H54 (cell line): Measurements from ENCODE around the gene FCN1.

Experiments used
- DNase-seq: peaks from one replicate; pipeline ENCODE4 v3.0.0; 2011; ENCODE audit warnings: low spot score, mixed read lengths; ENCODE audit not compliant: insufficient read length
- FAIRE-seq: peaks from 3 replicates; lab custom pipeline; 2011; peaks lifted over from hg19 to GRCh38; lab: Jason Lieb, UNC
- POLR2A ChIP-seq: IDR thresholded peaks from 2 replicates; pipeline ENCODE4 v1.6.1; 2011; ENCODE audit warnings: low read depth, mild to moderate bottlenecking, low read length

The FCN1 gene

DNA sequence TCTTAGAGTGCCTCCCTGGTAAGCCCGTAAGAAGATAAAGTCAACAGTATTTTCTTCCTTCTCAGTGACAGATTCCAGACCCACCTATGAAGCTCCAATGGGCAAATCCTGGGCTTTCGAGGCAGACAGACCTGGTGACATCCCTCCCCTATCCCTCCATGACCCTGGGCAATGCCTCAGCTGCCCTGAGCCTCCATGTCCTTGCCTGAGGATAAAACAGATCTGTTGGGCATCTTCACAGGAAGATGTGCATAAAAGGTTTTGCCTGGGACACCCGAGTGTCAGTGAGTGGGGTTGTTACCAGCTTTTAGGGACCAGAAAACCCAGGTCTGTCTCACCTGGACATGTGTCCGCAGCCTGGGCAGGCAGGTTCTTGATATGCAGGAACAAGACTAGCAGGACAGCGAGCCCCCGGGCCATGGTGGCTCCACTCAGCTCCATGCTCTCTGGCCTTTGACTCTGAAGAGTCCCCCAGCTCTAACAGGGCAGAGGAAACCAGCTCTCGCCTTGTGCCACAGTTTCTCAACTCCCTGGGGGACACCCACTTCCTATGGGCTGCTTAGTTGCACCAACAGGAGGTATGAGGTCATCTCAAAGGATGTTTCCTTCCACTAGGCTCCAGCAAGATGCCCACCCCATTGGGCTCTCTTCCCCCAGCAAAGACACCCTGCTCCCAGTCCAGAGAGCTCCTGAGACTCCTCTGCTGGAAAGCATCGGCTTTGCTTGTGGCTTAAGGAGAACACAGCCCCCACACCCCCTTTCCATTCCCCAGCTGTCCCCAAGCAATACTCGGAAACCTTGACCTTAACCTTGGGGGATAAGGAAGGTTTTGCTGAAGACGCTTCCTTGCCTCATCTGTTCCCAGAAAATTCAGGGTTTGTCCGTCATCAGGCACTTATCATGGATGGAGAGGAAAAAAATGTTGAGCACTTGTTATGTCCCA is at the start of gene FCN1:
FCN1 (minus strand) TSS at position 482 of the 943 bp plus-strand sequence; CDS start at position 441, 41 bp downstream.
- DNase-seq (no peak), FAIRE-seq (no peak)
- no peak for TF ChIP-seq POLR2A

DNA sequence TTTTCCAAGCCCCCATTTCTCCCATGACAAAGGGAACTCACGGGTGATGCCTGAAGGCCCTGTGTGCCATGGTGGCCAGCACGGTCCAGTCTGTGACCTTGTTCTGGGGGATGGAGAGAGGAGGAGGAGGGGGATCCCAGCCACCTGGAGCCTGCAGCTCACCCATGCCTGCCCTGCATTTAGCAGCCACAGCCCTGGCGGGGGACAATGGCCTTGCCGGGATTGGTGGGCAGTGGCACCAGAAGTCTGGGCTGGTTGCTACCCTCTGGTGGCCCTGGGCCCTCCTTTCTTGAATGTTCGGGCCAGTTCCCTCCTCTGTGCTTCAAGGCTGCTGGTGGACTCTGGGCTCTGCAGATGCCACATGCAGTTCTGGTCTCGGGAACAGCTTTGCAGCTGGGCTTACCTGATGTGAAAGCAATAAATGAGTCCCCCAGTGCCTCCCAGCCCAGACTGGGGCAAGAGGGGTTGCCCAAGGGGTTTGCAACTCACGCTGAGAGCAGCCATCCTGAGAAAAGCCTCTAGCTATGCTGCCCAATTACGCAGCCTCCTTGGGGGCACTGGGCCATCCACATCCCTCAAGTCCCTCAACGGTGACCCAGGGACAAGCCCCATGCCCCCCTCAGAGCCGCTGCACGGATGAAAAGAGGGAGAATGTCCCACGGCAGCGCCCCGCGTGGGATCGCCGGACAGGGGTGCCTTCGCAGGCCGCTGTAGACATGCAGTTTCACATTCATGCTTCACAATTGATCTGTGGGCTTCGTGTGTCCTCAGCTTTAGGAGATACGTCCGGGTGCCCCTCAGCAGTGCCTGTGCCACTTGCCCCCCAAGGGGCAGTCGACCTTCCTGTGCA is 49.2 kb upstream of the FCN1 start:
- DNase-seq: no peak
- FAIRE-seq: no peak
- no peak for TF ChIP-seq POLR2A

DNA sequence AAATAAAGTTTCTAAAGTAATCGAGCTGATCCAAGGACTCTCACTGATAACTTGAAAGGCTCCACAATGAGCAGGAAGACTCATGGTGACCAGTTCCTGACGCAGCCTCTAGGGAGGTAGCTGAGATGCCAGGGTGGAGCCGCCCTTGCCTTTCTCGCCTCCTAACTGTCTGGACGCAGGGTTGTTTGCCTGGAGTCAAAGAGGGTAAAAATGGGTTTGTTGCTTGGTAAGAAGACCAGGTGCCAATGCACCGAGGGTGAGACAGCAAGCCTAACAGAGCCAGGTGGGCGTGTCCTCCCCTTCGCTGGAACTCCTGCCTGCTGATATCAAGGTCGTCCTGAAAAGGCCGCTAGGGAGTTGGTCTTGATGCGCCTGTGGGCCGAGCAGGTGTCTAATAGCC is 48.6 kb upstream of the FCN1 start:
- no peak for TF ChIP-seq POLR2A
- FAIRE-seq (no peak), DNase-seq (no peak)

DNA sequence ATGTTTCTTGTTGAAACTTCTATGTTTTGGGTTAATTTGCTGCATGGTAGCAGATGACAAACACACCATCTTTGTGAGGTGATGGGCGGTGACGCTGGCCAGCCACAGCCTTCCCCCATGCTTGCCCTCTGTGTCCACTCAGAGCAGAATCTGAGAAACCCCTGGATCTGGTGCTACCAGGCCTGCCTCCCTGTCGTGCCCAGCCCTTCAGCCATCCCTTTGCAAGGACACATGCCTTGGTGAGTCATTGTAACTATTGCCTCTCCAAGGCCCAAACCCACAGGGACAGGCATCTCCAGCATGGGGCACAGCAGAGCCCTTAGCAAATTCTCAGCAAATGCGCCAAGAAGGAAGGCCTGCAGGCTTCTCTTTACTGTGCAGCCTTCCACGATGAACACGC is 48.1 kb upstream of the FCN1 start:
- no peak for DNase-seq
- no peak for TF ChIP-seq POLR2A
- FAIRE-seq: no peak

DNA sequence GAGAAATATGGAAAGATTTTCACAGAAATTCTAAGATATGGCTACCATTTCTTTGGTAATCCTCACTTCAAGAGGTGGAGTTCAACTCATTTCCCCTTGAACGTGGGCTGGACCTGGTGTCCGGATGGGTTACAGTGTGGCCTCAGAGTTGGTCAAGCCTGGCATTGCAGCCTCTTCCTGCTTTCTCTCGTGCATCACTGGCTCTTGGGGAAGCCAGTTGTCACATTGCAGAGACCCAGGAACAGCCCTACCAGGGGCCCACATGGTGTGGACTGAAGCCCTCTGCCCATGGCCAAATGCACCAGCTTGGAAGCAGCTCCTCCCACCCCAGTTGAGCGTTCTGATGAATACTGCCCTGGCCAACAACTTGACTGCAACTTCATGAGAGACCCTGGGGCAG is 47.7 kb upstream of the FCN1 start:
- FAIRE-seq (no peak), DNase-seq (no peak)
- TF ChIP-seq POLR2A: no peak

DNA sequence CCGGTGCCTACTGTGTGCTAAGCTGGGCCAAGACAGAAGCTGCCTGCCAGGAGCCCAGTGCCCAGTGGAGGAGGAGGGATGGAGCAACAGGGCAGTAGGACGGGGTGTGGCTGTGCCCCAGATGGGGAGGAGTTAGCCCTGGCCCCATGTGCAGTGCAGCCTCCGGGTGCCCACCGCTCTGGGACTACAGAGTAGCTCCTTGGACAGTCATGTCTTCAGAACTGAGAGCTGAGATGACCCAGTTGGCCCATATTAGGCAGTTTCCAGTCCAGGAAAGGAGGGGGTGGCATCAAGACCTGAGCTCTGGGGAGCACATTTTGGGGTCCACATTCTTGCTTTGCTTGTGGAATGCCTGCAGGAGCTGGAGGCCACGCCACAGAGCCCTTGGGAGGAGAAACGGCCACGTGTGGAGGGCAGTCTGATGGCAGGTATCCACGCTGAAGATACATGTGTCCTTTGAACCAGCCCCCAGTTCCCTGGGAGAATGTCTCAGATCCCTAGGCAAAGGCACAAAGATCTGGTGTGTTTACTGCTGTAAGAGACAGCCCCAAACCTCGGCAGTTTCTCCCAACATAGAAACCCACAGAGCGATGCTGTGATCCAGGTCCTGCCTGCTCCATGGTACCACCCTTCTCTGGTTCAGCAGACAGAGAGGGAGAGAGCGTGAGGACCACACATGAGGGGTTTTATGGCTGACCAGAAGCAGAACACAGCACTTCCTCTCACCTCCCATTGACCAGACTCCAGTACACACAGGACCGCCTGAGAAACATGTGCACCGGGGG is 46.8 kb upstream of the FCN1 start:
- FAIRE-seq (no peak), DNase-seq (no peak)
- TF ChIP-seq POLR2A: no peak

DNA sequence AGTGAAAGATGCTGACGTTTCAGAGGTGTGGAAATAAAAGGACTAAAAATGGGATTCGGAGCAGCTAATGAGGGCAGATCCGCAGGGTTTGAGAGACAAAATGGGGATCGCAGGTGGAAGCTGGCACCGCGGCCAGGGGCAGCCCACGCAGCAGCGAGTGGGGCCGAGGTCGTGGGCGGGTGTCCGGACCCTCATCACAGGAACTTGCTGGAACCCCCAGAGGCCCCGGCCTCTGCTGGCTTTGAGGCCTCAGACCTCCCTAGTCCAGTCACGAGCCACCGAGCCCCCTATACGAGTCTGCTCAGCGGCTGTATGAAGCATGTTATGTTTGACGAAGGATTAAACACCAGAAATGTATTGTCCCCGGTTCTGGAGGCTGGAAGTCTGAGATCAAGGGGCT is 45.8 kb upstream of the FCN1 start:
- DNase-seq (no peak), FAIRE-seq (no peak)
- no peak for TF ChIP-seq POLR2A

DNA sequence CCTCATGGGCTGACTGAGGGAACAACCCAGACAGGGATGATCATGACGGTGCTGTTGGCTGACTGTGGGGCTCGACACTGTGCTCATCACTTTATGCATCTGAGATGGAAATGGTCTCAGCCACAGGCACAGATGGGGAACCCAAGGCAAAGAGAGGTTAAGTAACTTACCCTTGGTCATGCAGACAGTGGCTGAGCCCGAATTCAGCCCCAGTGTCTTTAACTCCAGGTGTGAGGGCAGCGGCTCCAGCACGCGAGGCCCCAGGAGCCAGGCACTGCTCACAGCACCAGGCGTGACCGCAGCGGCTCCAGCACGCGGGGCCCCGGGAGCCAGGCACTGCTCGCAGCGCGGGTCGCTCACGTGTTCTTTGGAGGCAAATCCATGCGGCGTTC is 45.3 kb upstream of the FCN1 start:
- DNase-seq (no peak), FAIRE-seq (no peak)
- TF ChIP-seq POLR2A: no peak

DNA sequence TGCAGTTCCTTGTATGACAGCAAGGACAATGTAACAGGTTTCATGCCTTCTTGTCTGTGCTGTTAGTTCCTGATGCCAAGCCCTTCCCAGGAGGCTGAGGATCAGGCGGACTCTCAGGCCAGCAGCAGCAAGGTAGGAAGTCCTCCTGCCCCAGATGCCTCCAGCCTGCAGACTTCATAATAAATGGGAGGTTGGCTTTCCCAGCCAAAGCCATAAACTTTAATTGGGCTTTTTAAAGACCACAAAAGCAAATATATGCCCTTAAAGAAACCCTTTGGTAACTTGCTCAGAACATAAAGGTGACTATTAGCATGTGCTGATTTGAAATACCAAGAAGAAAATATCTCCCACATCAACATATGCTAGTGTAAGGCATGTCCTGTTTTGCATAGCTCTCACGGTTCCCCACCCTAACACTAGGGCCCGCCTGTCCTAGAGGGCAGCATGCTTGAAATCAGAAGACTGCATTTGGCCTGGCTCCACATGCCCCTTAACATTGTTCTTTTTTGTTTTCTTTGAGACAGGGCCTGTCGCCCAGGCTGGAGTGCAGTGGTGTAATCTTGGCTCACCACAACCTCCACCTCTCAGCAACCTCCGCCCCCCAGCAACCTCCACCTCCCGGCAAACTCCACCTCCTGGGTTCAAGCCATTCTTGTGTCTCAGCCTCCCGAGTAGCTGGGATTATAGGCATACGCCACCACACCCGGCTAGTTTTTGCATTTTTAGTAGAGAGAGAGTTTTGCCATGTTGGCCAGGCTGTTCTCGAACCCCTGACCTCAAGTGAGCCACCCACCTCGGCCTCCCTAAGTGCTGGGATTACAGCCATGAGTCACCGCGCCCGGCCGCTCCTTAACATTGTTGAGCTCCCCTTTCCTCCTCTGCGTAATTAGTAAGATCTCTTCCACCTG is 44.6 kb upstream of the FCN1 start:
- no peak for DNase-seq
- FAIRE-seq: no peak
- no peak for TF ChIP-seq POLR2A

DNA sequence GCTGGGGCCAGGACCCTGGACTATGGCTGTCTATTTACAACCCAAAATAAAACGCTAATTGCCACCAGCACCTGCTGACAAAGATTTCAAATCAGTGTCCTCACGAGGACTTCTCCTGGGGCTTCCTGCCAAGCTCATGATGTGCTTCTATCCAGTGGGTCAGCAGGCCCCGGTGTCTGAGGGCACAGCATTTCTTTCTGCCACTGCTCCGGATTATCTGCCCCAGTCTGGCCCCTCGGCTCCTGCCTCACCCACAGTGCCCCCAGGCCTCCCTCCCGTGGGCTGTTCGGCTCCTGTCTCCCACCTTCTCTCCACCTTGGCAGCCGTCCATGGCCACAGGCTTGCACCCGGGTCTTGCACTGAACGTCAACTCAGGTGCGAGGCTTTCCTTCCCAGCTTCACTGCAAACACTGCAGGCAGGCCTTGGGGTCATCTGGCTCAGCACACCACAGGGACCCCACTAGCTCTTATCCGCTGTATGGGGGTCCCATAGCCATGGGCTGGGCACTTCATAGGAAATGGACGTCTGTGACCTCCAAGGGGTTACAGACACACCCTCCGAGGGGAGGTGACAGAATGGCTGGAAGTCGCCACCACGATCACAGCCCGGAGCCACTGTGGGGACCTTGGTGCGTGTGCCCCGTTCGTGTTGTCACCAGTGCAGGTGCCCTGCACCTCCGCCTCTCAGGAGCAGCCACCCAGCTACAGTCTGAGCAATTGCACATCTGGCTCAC is 43.8 kb upstream of the FCN1 start:
- FAIRE-seq (no peak), DNase-seq (no peak)
- TF ChIP-seq POLR2A: no peak

DNA sequence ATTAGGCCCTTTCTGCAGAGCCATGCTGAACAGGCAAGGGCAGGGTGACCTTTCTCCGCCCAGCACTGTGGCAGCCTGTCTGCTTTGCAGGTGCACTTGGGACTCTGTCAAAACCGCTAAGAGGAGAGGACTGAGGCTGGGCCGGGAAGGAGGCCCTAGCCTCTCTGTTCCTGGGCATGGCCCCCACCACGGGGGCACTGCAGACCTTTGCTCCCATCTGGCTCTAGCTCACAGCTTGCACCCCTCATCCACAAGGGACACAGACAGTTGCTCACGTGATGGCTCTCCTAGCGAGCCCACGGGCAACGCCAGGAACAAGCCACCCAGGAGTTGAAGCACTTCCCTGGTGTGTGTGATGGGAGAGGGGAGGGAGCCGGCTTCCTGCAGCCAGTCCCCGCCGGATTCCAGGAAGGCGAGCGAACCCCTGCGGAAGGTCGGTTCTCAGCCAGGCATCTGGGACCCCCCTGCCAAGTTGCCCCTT is 43.0 kb upstream of the FCN1 start:
- TF ChIP-seq POLR2A: no peak
- DNase-seq (no peak), FAIRE-seq (no peak)

DNA sequence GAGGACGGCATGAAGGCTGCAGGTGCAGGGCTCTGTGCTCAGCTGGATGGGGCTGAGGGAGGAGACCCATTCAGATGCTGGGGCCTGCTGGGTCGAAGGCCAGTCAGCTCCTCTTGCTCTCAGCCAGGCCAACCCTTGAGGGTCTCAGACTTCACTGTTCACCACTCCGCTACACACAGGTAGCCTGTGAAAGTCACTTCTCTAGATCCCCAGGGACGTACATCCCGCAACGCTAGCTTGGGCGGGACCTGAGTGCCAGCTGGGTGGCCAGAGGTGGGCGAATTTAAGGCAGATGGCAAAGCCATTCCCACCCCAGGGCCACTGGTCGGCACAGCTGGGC is 42.2 kb upstream of the FCN1 start:
- DNase-seq (no peak), FAIRE-seq (no peak)
- TF ChIP-seq POLR2A: no peak
